Stimulated activated naive CD4-positive, alpha-beta T cell treated with Interleukin-2 at 50 U/mL for 16 hours (primary cell): ENCODE measurements around the gene GCNA.
"Not testable (repeated sequence)": the region's sequence is repeated elsewhere in the genome, so short reads cannot be mapped to it uniquely, and the experiment has no call there.

Experiments
- DNase-seq: peaks from one replicate; lab custom pipeline; 2025; lab: John Stamatoyannopoulos, UW

GCNA gene

DNA sequence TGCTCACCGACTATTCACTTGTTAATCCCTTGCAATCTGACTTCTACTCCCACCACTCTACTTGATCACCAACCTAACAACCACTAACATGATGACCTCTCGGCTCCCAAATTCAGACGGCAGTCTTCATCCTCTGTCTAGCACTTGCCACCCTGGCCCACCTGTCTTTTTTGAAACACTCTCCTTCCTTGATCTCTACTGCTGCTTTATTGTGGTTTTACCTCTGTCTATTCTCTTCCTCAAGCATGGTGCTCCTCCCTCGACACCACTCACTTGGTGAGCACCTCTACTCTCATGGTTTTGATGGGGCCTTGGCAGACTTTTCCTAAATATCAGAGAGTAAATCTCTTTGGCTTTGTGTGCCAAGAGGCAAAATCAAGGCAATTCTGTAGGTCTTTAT is 61.8 kb downstream of the GCNA start:
- DNase-seq: no peak

DNA sequence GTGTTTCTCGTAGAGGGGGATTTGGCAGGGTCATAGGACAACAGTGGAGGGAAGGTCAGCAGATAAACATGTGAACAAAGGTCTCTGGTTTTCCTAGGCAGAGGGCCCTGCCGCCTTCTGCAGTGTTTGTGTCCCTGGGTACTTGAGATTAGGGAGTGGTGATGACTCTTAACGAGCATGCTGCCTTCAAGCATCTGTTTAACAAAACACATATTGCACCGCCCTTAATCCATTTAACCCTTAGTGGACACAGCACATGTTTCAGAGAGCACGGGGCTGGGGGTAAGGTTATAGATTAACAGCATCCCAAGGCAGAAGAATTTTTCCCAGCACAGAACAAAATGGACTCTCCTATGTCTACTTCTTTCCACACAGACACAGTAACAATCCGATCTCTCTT is 66.2 kb downstream of the GCNA start:
- not testable (repeated sequence) for DNase-seq

DNA sequence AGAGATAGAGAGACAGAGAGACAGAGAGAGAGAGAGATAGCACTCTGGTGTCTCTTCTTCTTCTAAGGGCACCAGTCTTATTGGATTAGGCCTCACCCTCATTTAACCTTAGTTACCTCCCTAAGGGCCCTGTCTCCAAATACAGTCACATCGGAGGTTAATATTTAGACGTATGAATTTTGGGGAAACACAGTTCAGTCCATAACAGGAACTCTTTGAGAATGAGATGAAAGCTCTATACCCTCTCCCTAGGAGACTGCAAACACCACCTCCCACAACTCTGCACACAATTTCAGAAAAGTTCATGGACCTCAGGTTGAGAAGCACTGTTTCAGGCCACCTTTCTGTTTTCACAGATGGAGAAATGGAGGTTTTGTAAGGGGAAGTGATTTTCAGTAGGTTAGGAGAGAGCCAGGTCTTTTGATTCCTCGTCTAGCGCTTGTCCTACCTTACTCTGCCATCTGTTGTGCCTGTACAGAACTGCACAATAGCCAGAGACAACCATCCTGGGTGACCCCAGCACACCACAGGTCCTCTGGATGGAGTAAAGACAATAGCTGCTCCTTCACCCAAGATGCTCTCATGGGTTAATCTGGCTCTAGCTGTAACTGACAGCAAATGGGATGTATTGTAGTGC is 72.2 kb downstream of the GCNA start:
- DNase-seq: peak; percentile 2

DNA sequence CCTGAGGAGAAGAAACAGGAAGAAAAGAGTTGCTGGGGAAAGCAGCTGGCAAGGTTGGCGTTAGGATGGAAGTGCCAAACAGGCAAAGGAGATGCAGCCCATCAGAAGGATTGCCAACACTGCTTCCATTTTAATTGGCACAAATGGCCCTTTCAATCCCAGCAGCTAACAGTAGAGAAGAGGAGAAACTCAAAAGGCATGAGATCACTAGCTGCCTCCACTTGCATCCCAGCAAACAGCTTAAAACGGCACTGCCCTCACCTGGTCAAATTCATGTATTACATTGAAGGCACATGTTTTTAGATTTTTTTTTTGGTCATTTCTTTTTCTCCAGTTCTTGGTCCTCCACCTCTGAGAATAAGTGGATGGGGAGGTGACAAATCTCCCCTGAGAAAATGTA is 74.2 kb downstream of the GCNA start:
- DNase-seq: peak; percentile 25

DNA sequence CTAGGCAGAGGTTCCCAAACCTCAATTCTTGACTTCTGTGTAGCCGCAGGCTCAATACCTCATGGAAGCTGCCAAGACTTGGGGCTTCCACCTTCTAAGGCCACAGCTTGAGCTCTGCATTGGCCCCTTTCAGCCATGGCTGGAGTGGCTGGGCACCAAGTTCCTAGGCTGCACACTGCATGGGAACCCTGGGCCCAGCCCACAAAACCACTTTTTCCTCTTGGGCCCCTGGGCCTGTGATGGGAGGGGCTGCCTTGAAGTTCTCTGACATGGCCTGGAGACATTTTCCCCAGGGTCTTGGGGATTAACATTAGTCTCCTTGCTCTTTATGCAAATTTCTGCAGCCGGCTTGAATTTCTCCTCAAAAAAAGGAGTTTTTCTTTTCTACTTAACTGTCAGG is 75.1 kb downstream of the GCNA start:
- DNase-seq: no peak

DNA sequence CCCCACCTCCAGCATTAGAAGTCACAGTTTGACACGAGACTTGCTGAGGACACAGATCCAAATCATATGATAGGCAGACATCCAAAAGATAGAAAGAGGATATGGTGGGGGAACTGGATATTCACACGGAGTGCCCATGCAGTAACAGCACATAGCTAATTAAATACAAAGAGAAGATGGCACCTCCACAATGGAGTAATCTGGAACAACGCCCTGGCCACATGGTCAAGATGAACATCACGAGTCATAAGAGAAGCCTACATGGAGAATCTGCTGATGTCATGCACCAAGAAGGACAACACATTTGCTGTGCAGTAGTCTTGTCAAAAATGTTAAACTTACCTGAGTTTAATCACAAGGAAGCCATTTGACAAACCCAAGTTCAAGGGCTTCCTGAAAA is 79.0 kb downstream of the GCNA start:
- no peak for DNase-seq

DNA sequence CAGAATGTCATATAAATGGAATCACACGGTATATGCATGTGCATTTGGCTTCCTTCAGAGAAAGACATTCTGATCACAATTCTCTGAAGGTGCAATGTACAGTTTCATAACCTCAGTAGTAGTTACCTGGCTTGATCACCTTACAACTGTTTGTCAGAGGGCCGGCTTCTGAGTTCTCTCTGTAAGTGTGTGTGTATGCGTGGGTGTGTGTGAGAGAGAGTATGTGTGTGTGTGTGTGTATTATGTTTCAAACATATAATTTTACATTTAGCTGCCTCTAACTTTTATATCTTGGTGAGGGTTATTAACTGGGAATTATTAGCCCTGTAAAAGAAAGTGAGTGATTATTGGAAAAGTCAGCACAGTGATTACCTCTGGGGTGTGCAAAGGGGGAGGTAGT is 81.1 kb downstream of the GCNA start:
- no peak for DNase-seq

DNA sequence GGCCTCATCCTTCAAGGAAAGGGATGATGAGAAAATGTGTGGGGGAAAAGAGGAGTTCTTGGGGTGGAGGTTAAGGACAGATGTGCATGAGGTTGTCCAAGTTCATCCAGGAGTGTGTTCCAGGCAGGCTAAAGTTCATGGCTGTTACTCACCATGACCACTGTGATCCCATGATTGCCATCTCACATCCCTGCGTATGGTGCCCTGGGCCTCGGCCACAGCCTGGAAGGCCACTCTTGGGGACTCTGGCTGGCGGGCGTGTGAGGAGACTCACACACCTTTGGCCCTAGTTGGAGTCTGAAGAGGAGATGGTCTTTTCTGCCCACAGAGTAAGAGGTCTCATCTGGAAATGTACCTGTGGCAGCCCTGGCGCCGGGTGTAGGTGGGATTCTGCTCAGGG is 81.7 kb downstream of the GCNA start:
- DNase-seq: no peak

DNA sequence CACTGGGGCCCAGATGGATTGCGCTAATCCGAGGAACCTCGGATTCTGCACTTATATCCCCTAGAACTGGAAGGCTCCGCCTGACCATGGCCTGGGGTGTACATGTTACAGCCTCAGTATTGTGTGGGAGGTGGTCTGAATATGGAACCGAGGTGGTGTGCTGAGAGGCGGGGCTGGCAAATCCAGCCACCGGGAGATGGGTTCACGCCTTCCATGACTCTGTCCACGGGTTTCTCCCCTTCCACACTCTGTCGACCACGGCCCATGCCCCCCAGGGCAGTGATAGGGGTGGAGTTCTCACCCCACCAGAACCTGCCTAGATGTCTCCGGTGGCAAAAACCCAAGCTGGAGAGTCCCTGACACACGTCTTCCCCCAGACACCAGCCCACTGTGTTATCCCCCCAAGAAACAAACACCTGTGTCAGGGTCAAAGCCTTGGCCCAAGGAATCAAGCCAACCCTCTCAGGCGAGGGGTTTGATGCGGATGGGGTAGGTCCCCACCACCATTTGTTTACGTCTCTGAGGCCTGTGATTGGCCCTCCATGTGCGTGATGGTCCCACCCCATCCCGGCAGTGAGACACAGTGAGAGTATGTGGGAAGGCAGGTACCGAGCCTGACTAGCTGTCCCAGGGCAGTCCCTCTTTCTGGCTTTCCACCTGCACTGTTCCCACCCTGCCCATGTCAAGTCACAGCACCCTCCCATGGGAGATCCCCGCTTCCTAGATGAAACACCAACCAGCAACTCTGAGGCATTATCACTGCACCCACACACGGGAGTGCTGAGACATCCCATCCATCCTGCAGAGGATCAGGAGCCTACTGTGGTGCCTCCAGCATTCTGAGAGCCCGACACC is 82.6 kb downstream of the GCNA start:
- DNase-seq: no peak

DNA sequence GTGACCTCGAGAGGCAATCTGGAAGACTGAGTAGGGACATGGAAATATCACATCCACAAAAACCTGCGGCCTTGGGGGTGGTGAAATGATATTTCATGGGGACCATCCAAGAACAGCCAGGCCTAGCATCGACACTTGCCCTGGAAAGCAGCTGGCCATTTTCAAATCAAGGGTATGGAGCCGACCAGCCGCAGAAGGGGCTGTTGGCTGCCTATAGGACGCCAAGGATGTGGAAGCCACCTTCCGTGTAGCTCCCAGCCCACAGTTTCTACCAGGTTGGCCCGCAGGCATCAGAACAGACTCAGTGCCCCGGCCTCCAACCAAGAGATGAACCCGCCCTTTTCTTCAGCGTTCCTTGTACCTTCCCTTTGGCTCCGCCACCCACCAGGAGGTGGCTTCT is 83.7 kb downstream of the GCNA start:
- no peak for DNase-seq

DNA sequence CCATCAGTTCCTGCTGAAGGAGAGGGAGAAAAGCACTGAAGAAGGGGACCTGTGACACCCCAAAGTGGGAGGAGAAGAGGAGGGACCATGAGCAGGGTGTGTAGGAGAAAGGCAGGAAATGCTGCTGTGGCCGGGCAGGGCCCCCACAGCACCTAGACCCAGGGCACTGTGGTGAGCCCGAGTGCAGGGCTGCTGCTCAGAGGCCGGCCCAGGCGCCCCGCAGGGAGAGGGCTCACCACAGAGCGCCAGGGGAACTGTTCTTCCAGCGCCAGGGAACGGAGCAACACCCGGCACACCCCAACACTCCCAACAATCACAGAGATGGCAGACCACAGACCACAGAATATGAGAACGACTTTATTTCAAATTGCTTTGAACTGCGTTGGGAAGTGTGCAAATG is 84.4 kb downstream of the GCNA start:
- DNase-seq: not testable (repeated sequence)
